OCI-LY1 (cell line): ENCODE data around the gene ZDHHC11.

Experiments
- H2AFZ ChIP-seq: fragments of 200-600 bp; sonication (generic), shearing (Covaris generic); 2 replicates; pipeline ENCODE4 v1.6.0; 2014; ENCODE audit warnings: antibody characterized with exemption, mild to moderate bottlenecking, low read length
- H3F3A ChIP-seq: fragments of 200-600 bp; sonication (generic), shearing (Covaris generic); 2 replicates; pipeline ENCODE4 v1.6.0; 2014; ENCODE audit warnings: mild to moderate bottlenecking, antibody characterized with exemption, low read length, moderate library complexity; ENCODE audit not compliant: insufficient read depth
- H3K27ac ChIP-seq: fragments of 200-600 bp; sonication (generic); 2 replicates; pipeline ENCODE4 v1.5.1; 2014; ENCODE audit warnings: low read length, mixed run types, mild to moderate bottlenecking, low read depth; ENCODE audit not compliant: poor library complexity, severe bottlenecking
- H3K27me3 ChIP-seq: fragments of 200-600 bp; sonication (generic); 2 replicates; pipeline ENCODE4 v1.6.0; 2014; ENCODE audit warnings: antibody characterized with exemption, mild to moderate bottlenecking, low read length, moderate library complexity; ENCODE audit not compliant: insufficient read depth
- H3K36me3 ChIP-seq: fragments of 200-600 bp; sonication (generic); 2 replicates; pipeline ENCODE4 v1.6.1; 2014; ENCODE audit warnings: mild to moderate bottlenecking, antibody characterized with exemption, low read length, moderate library complexity, mixed read lengths; ENCODE audit not compliant: insufficient read depth
- H3K4me1 ChIP-seq: fragments of 200-600 bp; sonication (generic); 2 replicates; pipeline ENCODE4 v1.5.1; 2014; ENCODE audit warnings: mild to moderate bottlenecking, low read length, moderate library complexity; ENCODE audit not compliant: insufficient read depth, severe bottlenecking
- H3K4me2 ChIP-seq: fragments of 200-600 bp; sonication (generic), shearing (Covaris generic); 2 replicates; pipeline ENCODE4 v1.6.1; 2014; ENCODE audit warnings: low read length
- H3K4me3 ChIP-seq: fragments of 200-600 bp; sonication (generic); 2 replicates; pipeline ENCODE4 v1.5.1; 2014; ENCODE audit warnings: low read length, low read depth, mild to moderate bottlenecking, mixed read lengths; ENCODE audit not compliant: poor library complexity, severe bottlenecking
- H3K79me2 ChIP-seq: fragments of 200-600 bp; shearing (Covaris generic); 2 replicates; pipeline ENCODE4 v1.6.1; 2016; ENCODE audit warnings: mixed run types, low read length, mixed read lengths; ENCODE audit not compliant: insufficient read depth
- H3K9ac ChIP-seq: fragments of 200-600 bp; sonication (generic), shearing (Covaris generic); 2 replicates; pipeline ENCODE4 v1.6.1; 2014; ENCODE audit warnings: mild to moderate bottlenecking, low read length, mixed read lengths
- H3K9me2 ChIP-seq: fragments of 200-600 bp; sonication (generic), shearing (Covaris generic); 2 replicates; pipeline ENCODE4 v1.6.1; 2014; ENCODE audit warnings: low read depth, mild to moderate bottlenecking, low read length, mixed read lengths
- H3K9me3 ChIP-seq: fragments of 200-600 bp; shearing (Covaris generic); 2 replicates; pipeline ENCODE4 v1.6.1; 2014; ENCODE audit warnings: low read length, mixed read lengths
- H4K20me1 ChIP-seq: fragments of 200-600 bp; sonication (generic), shearing (Covaris generic); 2 replicates; pipeline ENCODE4 v1.6.0; 2016; ENCODE audit warnings: mild to moderate bottlenecking, low read length; ENCODE audit not compliant: insufficient read depth
- EZH2 ChIP-seq: fragments of 200-600 bp; sonication (generic), shearing (Covaris generic); IDR thresholded peaks from 2 replicates; pipeline ENCODE4 v1.8.0; 2017; ENCODE audit warnings: borderline replicate concordance, mixed run types, mild to moderate bottlenecking, antibody characterized with exemption, low read length, moderate library complexity, mixed read lengths
- TF ChIP-seq, protein P1 (sequence below): fragments of 200-600 bp; sonication (generic), shearing (Covaris generic); IDR thresholded peaks from 2 replicates; pipeline ENCODE4 v1.5.1; 2017; ENCODE audit warnings: mild to moderate bottlenecking, antibody characterized with exemption, low read length, moderate library complexity, mixed read lengths

Gene ZDHHC11

DNA sequence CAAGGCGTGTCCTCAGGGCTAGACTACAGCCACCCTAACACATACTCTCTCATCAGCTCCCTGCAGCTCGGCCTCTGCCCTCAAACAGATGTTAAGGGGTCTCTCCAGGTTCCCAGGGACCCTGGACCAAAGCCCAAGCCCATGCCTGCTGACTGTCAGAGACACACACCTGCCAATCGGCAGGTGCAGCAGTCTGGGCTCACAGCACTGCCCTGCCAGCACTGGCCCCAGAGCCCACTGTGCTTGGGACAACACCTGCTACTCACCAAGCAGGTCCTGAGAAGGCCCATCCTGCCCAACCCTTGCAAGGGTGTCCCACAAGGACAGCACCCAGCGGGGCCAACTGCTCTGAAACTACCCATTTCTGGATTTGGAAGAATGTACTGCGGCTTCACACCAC is 20.2 kb upstream of the ZDHHC11 start:
- Histone ChIP-seq H3K9me3 (no peaks in the 10 kb centered on the region), H2AFZ (no peak overlapping the region), H3K79me2 (no peaks in the 10 kb centered on the region), H4K20me1 (no peaks in the 10 kb centered on the region), H3F3A (no peaks in the 10 kb centered on the region), H3K4me1 (no peaks in the 10 kb centered on the region), H3K9me2 (no peaks in the 10 kb centered on the region), H3K36me3 (peaks cover 94% of the 10 kb centered on the region), H3K4me2 (no peak overlapping the region), H3K9ac (no peak overlapping the region), H3K4me3 (no peak overlapping the region), H3K27me3 (no peaks in the 10 kb centered on the region), H3K27ac (no peak overlapping the region)
- TF ChIP-seq EZH2, result no peak
- TF ChIP-seq, protein P1, sequence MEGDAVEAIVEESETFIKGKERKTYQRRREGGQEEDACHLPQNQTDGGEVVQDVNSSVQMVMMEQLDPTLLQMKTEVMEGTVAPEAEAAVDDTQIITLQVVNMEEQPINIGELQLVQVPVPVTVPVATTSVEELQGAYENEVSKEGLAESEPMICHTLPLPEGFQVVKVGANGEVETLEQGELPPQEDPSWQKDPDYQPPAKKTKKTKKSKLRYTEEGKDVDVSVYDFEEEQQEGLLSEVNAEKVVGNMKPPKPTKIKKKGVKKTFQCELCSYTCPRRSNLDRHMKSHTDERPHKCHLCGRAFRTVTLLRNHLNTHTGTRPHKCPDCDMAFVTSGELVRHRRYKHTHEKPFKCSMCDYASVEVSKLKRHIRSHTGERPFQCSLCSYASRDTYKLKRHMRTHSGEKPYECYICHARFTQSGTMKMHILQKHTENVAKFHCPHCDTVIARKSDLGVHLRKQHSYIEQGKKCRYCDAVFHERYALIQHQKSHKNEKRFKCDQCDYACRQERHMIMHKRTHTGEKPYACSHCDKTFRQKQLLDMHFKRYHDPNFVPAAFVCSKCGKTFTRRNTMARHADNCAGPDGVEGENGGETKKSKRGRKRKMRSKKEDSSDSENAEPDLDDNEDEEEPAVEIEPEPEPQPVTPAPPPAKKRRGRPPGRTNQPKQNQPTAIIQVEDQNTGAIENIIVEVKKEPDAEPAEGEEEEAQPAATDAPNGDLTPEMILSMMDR, result no peak

DNA sequence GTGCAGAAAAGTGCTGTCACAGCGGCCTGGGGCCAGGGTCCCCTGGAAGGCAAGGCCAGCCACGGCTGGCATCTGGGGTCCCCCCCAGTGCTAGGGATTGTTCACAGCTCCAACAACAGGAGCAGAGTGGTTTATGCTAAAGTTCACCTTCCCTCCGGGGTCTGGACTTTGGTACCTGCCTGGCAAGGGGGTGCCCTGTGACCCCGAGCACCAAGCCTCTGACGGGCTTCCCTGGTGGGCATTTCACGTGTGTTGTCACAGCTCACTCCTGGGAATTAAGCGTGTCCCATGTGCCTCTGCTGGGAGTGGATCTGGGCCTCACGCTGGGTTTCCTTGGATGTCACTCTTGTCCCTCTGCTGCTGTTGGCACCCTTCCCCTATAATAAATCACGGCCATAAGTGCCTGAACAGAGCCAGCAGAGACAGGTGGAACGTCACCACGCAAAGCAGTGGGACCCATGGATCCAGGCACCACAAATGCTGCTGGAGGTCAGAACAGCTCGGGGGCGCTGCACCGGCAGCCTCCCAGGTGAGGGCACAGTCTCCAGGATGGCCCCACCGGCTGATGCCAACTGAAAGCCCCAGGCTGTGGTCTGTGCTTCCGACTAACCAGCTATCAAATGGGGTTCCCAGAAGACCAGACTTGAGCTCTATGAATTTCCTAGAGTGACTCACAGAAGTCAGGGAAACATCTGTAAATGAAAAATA is 17.8 kb upstream of the ZDHHC11 start:
- Histone ChIP-seq H3K27ac (no peak overlapping the region), H3K9me2 (no peaks in the 10 kb centered on the region), H3K79me2 (no peaks in the 10 kb centered on the region), H3K4me2 (no peak overlapping the region), H2AFZ (no peak overlapping the region), H3K4me3 (no peak overlapping the region), H3K4me1 (no peaks in the 10 kb centered on the region), H3K36me3 (peaks cover 97% of the 10 kb centered on the region), H3K9ac (no peak overlapping the region), H3K27me3 (no peaks in the 10 kb centered on the region), H4K20me1 (no peaks in the 10 kb centered on the region), H3F3A (no peaks in the 10 kb centered on the region), H3K9me3 (no peaks in the 10 kb centered on the region)
- TF ChIP-seq, protein P1, result no peak
- no peak for TF ChIP-seq EZH2

DNA sequence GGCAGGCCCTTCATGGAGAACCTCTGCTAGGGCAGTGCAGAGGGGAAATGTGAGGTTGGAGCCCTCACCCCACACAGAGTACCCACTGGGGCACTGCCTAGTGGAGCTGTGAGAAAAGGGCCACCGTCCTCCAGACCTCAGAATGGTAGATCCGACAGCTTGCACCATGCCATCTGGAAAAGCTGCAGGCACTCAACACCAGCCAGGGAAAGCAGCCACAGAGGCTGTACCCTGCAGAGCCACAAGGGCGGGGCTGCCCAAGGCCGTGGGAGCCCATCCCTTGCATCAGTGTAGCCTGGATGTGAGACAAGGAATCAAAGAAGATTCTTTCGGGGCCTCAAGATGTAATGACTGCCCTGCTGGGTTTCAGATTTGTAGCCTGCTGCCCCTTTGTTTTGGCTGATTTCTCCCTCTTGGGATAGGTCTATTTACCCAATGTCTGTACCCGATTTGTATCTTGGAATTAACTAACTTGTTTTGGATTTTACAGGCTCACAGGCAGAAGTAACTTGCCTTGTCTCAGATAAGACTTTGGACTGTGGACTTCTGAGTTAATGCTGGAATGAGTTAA is 16.6 kb upstream of the ZDHHC11 start:
- no peaks in the 10 kb centered on the region for H3F3A ChIP-seq
- H2AFZ ChIP-seq, result no peak overlapping the region
- H3K4me3 ChIP-seq, result no peak overlapping the region
- H3K27me3 ChIP-seq, result no peaks in the 10 kb centered on the region
- no peak overlapping the region for H3K27ac ChIP-seq
- H4K20me1 ChIP-seq, result no peaks in the 10 kb centered on the region
- no peak overlapping the region for H3K4me2 ChIP-seq
- H3K36me3 ChIP-seq, result peaks cover 97% of the 10 kb centered on the region
- H3K79me2 ChIP-seq, result no peaks in the 10 kb centered on the region
- no peaks in the 10 kb centered on the region for H3K4me1 ChIP-seq
- TF ChIP-seq, protein P1, result no peak
- TF ChIP-seq EZH2, result no peak
- no peak overlapping the region for H3K9ac ChIP-seq
- H3K9me2 ChIP-seq, result no peaks in the 10 kb centered on the region
- H3K9me3 ChIP-seq, result no peaks in the 10 kb centered on the region
